A673 (cell line): ENCODE data around the gene MAPKAPK2.

Experiments
- EZH2 ChIP-seq: fragments of 200-600 bp; sonication (generic); IDR thresholded peaks from 2 replicates; pipeline ENCODE4 v1.6.1; 2017; ENCODE audit warnings: borderline replicate concordance, low read depth, mild to moderate bottlenecking, mixed read lengths, antibody characterized with exemption, low read length; ENCODE audit not compliant: poor library complexity, severe bottlenecking
- TF ChIP-seq, protein P1 (sequence below): fragments of 300-800, 200-600 bp; sonication (generic); conservative IDR thresholded peaks from 2 replicates; pipeline ENCODE4 v1.5.1; 2017; ENCODE audit warnings: low read depth, mild to moderate bottlenecking, antibody characterized with exemption, low read length, moderate library complexity, mixed read lengths

DNA sequence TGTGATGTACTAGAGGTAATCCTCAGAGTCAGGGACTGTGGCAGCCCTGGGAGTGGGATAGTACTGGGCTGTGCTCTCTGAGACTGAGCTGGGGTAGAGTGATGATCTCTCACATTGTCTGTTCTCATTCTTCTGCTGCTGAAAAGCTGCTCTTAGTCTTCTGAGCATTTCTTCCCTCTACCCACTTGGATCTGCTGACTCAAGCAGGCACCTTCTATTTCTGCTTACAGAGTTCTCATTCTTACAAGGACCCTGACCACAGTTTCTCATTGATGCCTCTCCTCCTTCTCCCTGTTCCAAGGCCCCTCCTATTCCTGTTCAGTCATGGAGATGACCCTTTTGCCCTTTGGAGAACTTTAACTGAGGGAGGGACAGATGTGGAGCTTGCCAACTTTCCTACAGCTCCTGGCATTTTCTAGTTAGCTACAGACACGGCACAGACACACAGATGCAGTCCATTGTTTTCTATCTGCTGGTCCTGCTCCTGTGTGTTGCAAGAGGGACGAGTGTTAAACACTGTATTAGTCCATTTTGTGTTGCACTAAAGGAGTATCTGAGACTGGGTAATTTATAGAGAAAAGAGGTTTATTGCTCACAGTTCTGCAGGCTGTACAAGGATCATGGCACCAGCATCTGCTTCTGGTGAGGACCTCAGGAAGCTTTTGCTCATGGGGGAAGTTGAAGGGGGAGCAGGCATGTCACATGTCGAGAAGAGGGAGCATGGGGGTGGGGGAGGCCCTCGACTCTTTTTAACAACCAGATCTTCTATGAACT lies 12.3 kb downstream of the MAPKAPK2 start:
- TF ChIP-seq, protein P1, sequence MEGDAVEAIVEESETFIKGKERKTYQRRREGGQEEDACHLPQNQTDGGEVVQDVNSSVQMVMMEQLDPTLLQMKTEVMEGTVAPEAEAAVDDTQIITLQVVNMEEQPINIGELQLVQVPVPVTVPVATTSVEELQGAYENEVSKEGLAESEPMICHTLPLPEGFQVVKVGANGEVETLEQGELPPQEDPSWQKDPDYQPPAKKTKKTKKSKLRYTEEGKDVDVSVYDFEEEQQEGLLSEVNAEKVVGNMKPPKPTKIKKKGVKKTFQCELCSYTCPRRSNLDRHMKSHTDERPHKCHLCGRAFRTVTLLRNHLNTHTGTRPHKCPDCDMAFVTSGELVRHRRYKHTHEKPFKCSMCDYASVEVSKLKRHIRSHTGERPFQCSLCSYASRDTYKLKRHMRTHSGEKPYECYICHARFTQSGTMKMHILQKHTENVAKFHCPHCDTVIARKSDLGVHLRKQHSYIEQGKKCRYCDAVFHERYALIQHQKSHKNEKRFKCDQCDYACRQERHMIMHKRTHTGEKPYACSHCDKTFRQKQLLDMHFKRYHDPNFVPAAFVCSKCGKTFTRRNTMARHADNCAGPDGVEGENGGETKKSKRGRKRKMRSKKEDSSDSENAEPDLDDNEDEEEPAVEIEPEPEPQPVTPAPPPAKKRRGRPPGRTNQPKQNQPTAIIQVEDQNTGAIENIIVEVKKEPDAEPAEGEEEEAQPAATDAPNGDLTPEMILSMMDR = no peak
- no peak for TF ChIP-seq EZH2
